Astrocyte (in vitro differentiated cells and primary cell): ENCODE results near the gene SHISAL1. TPM values are rescaled to one million over a fixed set of nuclear protein-coding genes. Genes with fewer than 3 reads are reported as not detected.

ENCODE experiments used
- DNase-seq: peaks from one replicate; pipeline ENCODE4 v3.0.0-alpha.2; 2010; ENCODE audit warnings: low read depth
- FAIRE-seq: peaks from 2 replicates; lab custom pipeline; 2011; peaks lifted over from hg19 to GRCh38; lab: Jason Lieb, UNC
- H2AFZ ChIP-seq: 2 replicates; pipeline ENCODE4 v1.6.0; 2012; ENCODE audit warnings: low read depth, low read length, inconsistent platforms
- H3K27ac ChIP-seq: 2 replicates; pipeline ENCODE4 v1.5.1; 2011; ENCODE audit warnings: low read depth, low read length, inconsistent platforms
- H3K27me3 ChIP-seq: 2 replicates; pipeline ENCODE4 v1.6.0; 2011; ENCODE audit warnings: low read length, inconsistent platforms; ENCODE audit not compliant: insufficient read depth
- H3K36me3 ChIP-seq: 2 replicates; pipeline ENCODE4 v1.5.1; 2011; ENCODE audit warnings: low read length, inconsistent platforms; ENCODE audit not compliant: insufficient read depth
- H3K4me1 ChIP-seq: 2 replicates; pipeline ENCODE4 v1.5.1; 2011; ENCODE audit warnings: low read length, inconsistent platforms; ENCODE audit not compliant: insufficient read depth
- H3K4me2 ChIP-seq: 2 replicates; pipeline ENCODE4 v1.6.0; 2012; ENCODE audit warnings: low read length, inconsistent platforms
- H3K4me3 ChIP-seq: 2 replicates; pipeline ENCODE4 v1.5.1; 2011; ENCODE audit warnings: low read depth, mild to moderate bottlenecking, low read length, inconsistent platforms; ENCODE audit not compliant: insufficient read depth
- H3K79me2 ChIP-seq: 2 replicates; pipeline ENCODE4 v1.6.0; 2012; ENCODE audit warnings: mild to moderate bottlenecking, low read length, inconsistent platforms; ENCODE audit not compliant: insufficient read depth
- H3K9ac ChIP-seq: 2 replicates; pipeline ENCODE4 v1.6.0; 2012; ENCODE audit warnings: mild to moderate bottlenecking, low read length, inconsistent platforms
- H3K9me3 ChIP-seq: 2 replicates; pipeline ENCODE4 v1.5.1; 2012; ENCODE audit warnings: low read depth, mild to moderate bottlenecking, low read length, inconsistent platforms; ENCODE audit not compliant: insufficient read depth
- H4K20me1 ChIP-seq: 2 replicates; pipeline ENCODE4 v1.6.0; 2012; ENCODE audit warnings: low read length, inconsistent platforms; ENCODE audit not compliant: insufficient read depth
- H3K27ac Mint-ChIP-seq: one replicate; pipeline ENCODE4 v1.8.0; 2021; ENCODE audit warnings: mild to moderate bottlenecking, mixed read lengths; ENCODE audit not compliant: unreplicated experiment
- H3K27me3 Mint-ChIP-seq: one replicate; pipeline ENCODE4 v1.8.0; 2021; ENCODE audit warnings: low read depth, mixed read lengths; ENCODE audit not compliant: unreplicated experiment
- H3K36me3 Mint-ChIP-seq: one replicate; pipeline ENCODE4 v1.8.0; 2021; ENCODE audit warnings: low read depth, mixed read lengths; ENCODE audit not compliant: unreplicated experiment
- H3K4me1 Mint-ChIP-seq: one replicate; pipeline ENCODE4 v1.8.0; 2021; ENCODE audit warnings: low read depth, mixed read lengths; ENCODE audit not compliant: unreplicated experiment
- H3K4me3 Mint-ChIP-seq: one replicate; pipeline ENCODE4 v1.8.0; 2021; ENCODE audit warnings: mild to moderate bottlenecking, moderate library complexity, mixed read lengths; ENCODE audit not compliant: unreplicated experiment
- H3K9me3 Mint-ChIP-seq: one replicate; pipeline ENCODE4 v1.8.0; 2021; ENCODE audit warnings: mild to moderate bottlenecking, mixed read lengths; ENCODE audit not compliant: unreplicated experiment
- EZH2 ChIP-seq: IDR thresholded peaks from 2 replicates; pipeline ENCODE4 v1.6.1; 2012; ENCODE audit warnings: mild to moderate bottlenecking, low read length, inconsistent platforms; ENCODE audit not compliant: insufficient read depth
- total RNA-seq: library from RNA; stranded (reverse); gene quantifications from 2 replicates; pipeline ENCODE4 v1.2.1, GENCODE V29; 2021
- TF ChIP-seq, protein P1 (sequence below): IDR thresholded peaks from 2 replicates; pipeline ENCODE4 v1.5.1; 2011; ENCODE audit warnings: low read depth, mild to moderate bottlenecking, inconsistent platforms, low read length, moderate library complexity; ENCODE audit not compliant: insufficient read depth

SHISAL1 gene
- total RNA-seq, 1 donor from 2014 or later, result 0.36 TPM

- H3K9me3 Mint-ChIP-seq, result peaks cover 4% of the 10 kb centered on the region
- peak; percentile 43 for DNase-seq
- no peaks in the 10 kb centered on the region for H3K9me3 ChIP-seq
- no peaks in the 10 kb centered on the region for H3K36me3 ChIP-seq
- H3K9ac ChIP-seq, result no peak overlapping the region
- TF ChIP-seq EZH2, result no peak
- TF ChIP-seq, protein P1, sequence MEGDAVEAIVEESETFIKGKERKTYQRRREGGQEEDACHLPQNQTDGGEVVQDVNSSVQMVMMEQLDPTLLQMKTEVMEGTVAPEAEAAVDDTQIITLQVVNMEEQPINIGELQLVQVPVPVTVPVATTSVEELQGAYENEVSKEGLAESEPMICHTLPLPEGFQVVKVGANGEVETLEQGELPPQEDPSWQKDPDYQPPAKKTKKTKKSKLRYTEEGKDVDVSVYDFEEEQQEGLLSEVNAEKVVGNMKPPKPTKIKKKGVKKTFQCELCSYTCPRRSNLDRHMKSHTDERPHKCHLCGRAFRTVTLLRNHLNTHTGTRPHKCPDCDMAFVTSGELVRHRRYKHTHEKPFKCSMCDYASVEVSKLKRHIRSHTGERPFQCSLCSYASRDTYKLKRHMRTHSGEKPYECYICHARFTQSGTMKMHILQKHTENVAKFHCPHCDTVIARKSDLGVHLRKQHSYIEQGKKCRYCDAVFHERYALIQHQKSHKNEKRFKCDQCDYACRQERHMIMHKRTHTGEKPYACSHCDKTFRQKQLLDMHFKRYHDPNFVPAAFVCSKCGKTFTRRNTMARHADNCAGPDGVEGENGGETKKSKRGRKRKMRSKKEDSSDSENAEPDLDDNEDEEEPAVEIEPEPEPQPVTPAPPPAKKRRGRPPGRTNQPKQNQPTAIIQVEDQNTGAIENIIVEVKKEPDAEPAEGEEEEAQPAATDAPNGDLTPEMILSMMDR, result no peak
- peaks cover 4% of the 10 kb centered on the region for H3K4me1 ChIP-seq
- H3K4me3 Mint-ChIP-seq, result no peak overlapping the region
- H3K27me3 ChIP-seq, result peaks cover 2% of the 10 kb centered on the region
- no peak overlapping the region for H3K4me2 ChIP-seq
- H3K4me1 Mint-ChIP-seq, result peaks cover 3% of the 10 kb centered on the region
- H3K27ac ChIP-seq, result no peak overlapping the region
- no peaks in the 10 kb centered on the region for H3K79me2 ChIP-seq
- no peak overlapping the region for H3K27ac Mint-ChIP-seq
- H2AFZ ChIP-seq, result no peak overlapping the region
- peaks cover under 1% of the 10 kb centered on the region for H4K20me1 ChIP-seq
- no peak overlapping the region for H3K4me3 ChIP-seq
- peaks cover 18% of the 10 kb centered on the region for H3K27me3 Mint-ChIP-seq
- no peak for FAIRE-seq
- no peaks in the 10 kb centered on the region for H3K36me3 Mint-ChIP-seq
Observed at GRCh38 chr22:44289414-44290171, 23.2 kb downstream of the SHISAL1 start.

GRCh38 chr22:44288913-44289312 is 23.8 kb downstream of the SHISAL1 start:
- H4K20me1 ChIP-seq, result peaks cover 5% of the 10 kb centered on the region
- H3K27me3 ChIP-seq, result peaks cover 2% of the 10 kb centered on the region
- H2AFZ ChIP-seq, result no peak overlapping the region
- Mint-ChIP-seq H3K27me3 (peaks cover 22% of the 10 kb centered on the region), H3K4me3 (no peak overlapping the region), H3K9me3 (peaks cover 2% of the 10 kb centered on the region), H3K36me3 (no peaks in the 10 kb centered on the region), H3K27ac (no peak overlapping the region), H3K4me1 (peaks cover 3% of the 10 kb centered on the region)
- FAIRE-seq (no peak), DNase-seq (no peak)
- no peaks in the 10 kb centered on the region for H3K9me3 ChIP-seq
- H3K9ac ChIP-seq, result no peak overlapping the region
- no peaks in the 10 kb centered on the region for H3K79me2 ChIP-seq
- peaks cover 4% of the 10 kb centered on the region for H3K4me1 ChIP-seq
- no peak overlapping the region for H3K4me3 ChIP-seq
- TF ChIP-seq, protein P1, result no peak
- TF ChIP-seq EZH2, result no peak
- no peak overlapping the region for H3K4me2 ChIP-seq
- H3K27ac ChIP-seq, result no peak overlapping the region
- no peaks in the 10 kb centered on the region for H3K36me3 ChIP-seq

- no peak for TF ChIP-seq EZH2
- TF ChIP-seq, protein P1, result no peak
- H3K27ac Mint-ChIP-seq, result no peak overlapping the region
- Histone ChIP-seq H3K4me3 (no peak overlapping the region), H3K9me3 (no peaks in the 10 kb centered on the region), H3K36me3 (no peaks in the 10 kb centered on the region), H3K4me1 (peaks cover 4% of the 10 kb centered on the region), H3K79me2 (no peaks in the 10 kb centered on the region), H3K9ac (no peak overlapping the region), H3K4me2 (no peak overlapping the region), H2AFZ (no peak overlapping the region), H4K20me1 (peaks cover 5% of the 10 kb centered on the region), H3K27ac (no peak overlapping the region), H3K27me3 (peaks cover 2% of the 10 kb centered on the region)
- no peaks in the 10 kb centered on the region for H3K9me3 Mint-ChIP-seq
- H3K27me3 Mint-ChIP-seq, result peaks cover 33% of the 10 kb centered on the region
- no peak overlapping the region for H3K4me3 Mint-ChIP-seq
- H3K4me1 Mint-ChIP-seq, result peaks cover 3% of the 10 kb centered on the region
- no peaks in the 10 kb centered on the region for H3K36me3 Mint-ChIP-seq
- DNase-seq (no peak), FAIRE-seq (no peak)
Observed at GRCh38 chr22:44287741-44288140, 25.0 kb downstream of the SHISAL1 start.
